K562 (cell line): ENCODE results near the gene LRRC31. TPM values are rescaled to one million over a fixed set of nuclear protein-coding genes. Genes with fewer than 3 reads are reported as not detected.

Experiments used
- ATAC-seq: fragments of 200-7000 bp; cut with Tn5 transposase; 3 replicates; pipeline ENCODE4 v1.9.1; 2020; ENCODE audit warnings: moderate library complexity
- BruUV-seq: library from RNA; stranded (reverse); fragments of 400-500 nt; replicated peaks from 2 replicates; lab custom pipeline; 2021; lab: Mats Ljungman, UMichigan
- CTCF ChIA-PET: fragments of 300-600 bp; formaldehyde crosslinking; extraction: SDS; loops from one replicate; lab custom pipeline; 2021; ENCODE audit warnings: low intra/inter-chr PET ratio; lab: Yijun Ruan, JAX
- POLR2A ChIA-PET: fragments of 300-600, 350-650 bp; sonication (Branson Sonifier 250); formaldehyde crosslinking; extraction: SDS; loops from one replicate; lab custom pipeline; 2021; ENCODE audit warnings: antibody characterized with exemption, inconsistent platforms; lab: Yijun Ruan, JAX
- DNase-seq, 4 experiments: peaks; one replicate each; pipeline versions ENCODE4 v3.0.0 to v3.0.0-alpha.2; 2011 to 2018; ENCODE audit warnings: low spot score in 3 of 4, mixed read lengths in 3 of 4; ENCODE audit errors: extremely low read depth in 1 of 4
- FAIRE-seq: peaks from 2 replicates; lab custom pipeline; 2011; peaks lifted over from hg19 to GRCh38; lab: Jason Lieb, UNC
- H2AFZ ChIP-seq: 2 replicates; pipeline ENCODE4 v1.6.0; 2011; ENCODE audit warnings: low read depth, low read length, control low read depth, inconsistent platforms
- H3K27ac ChIP-seq: fragments of 200-600 bp; 3 replicates; pipeline ENCODE4 v1.8.0; 2011; ENCODE audit warnings: low read depth, mild to moderate bottlenecking, control low read depth, inconsistent platforms, low read length, moderate library complexity, mixed read lengths; ENCODE audit errors: extremely low read depth
- H3K27me3 ChIP-seq, 2 experiments: fragments of 300-600 bp in 1 of 2; 2 replicates in 1 of 2; 3 replicates in 1 of 2; pipeline versions ENCODE4 v1.6.0 to v1.8.0; 2011; ENCODE audit warnings: inconsistent platforms in 2 of 2, low read length in 2 of 2, mild to moderate bottlenecking in 1 of 2, mixed read lengths in 1 of 2, moderate library complexity in 1 of 2; ENCODE audit not compliant: control insufficient read depth in 2 of 2, insufficient read depth in 2 of 2
- H3K36me3 ChIP-seq: fragments of 300-600 bp; 3 replicates; pipeline ENCODE4 v1.8.0; 2011; ENCODE audit warnings: mild to moderate bottlenecking, low read length, inconsistent platforms; ENCODE audit not compliant: control insufficient read depth, insufficient read depth
- H3K4me1 ChIP-seq, 2 experiments: fragments of 200-600 bp in 1 of 2; replicated peaks in 1 of 2; 2 replicates in 1 of 2; 3 replicates in 1 of 2; pipeline versions ENCODE4 v1.5.1 to v1.8.0; 2011; ENCODE audit warnings: inconsistent platforms in 2 of 2, low read length in 2 of 2, mild to moderate bottlenecking in 1 of 2, mixed read lengths in 1 of 2, moderate library complexity in 1 of 2; ENCODE audit not compliant: control insufficient read depth in 2 of 2, insufficient read depth in 2 of 2
- H3K4me2 ChIP-seq: 2 replicates; pipeline ENCODE4 v1.6.1; 2011; ENCODE audit warnings: low read length, control low read depth, inconsistent platforms, mixed read lengths; ENCODE audit not compliant: insufficient read depth
- H3K4me3 ChIP-seq: fragments of 200-600 bp; sonication (generic), shearing (Covaris generic); 2 replicates; pipeline ENCODE4 v1.5.1; 2016; ENCODE audit warnings: control low read depth, inconsistent platforms
- H3K79me2 ChIP-seq: fragments of 200-600 bp; 3 replicates; pipeline ENCODE4 v1.8.0; 2011; ENCODE audit warnings: low read length, inconsistent platforms; ENCODE audit not compliant: control insufficient read depth, insufficient read depth
- H3K9ac ChIP-seq, 2 experiments: 2 replicates each; pipeline versions ENCODE4 v1.6.0 to v1.6.1; 2011; ENCODE audit warnings: low read depth in 2 of 2, low read length in 2 of 2, control low read depth in 1 of 2, inconsistent platforms in 1 of 2, mild to moderate bottlenecking in 1 of 2, mixed read lengths in 1 of 2; ENCODE audit not compliant: insufficient read depth in 1 of 2
- H3K9me1 ChIP-seq: one replicate; pipeline ENCODE4 v1.6.0; 2011; ENCODE audit warnings: inconsistent platforms, mild to moderate bottlenecking, low read length, moderate library complexity; ENCODE audit not compliant: control insufficient read depth, insufficient read depth
- H3K9me3 ChIP-seq: replicated peaks from 2 replicates; pipeline ENCODE4 v1.5.1; 2011; ENCODE audit warnings: low read depth, low read length, inconsistent platforms; ENCODE audit not compliant: control insufficient read depth, insufficient read depth
- H4K20me1 ChIP-seq: replicated peaks from 2 replicates; pipeline ENCODE4 v1.6.1; 2011; ENCODE audit warnings: low read length, inconsistent platforms, mixed read lengths; ENCODE audit not compliant: control insufficient read depth, insufficient read depth
- BACH1 ChIP-seq: fragments of 200-800 bp; sonication (Bioruptor generic); IDR thresholded peaks from 2 replicates; pipeline ENCODE4 v1.6.1; 2016; ENCODE audit warnings: missing genetic modification characterization, missing compliant biosample characterization
- CBX2 ChIP-seq: fragments of 200-600 bp; sonication (generic); IDR thresholded peaks from one replicate; pipeline ENCODE4 v1.6.1; 2012; ENCODE audit warnings: mild to moderate bottlenecking, low read length, inconsistent platforms; ENCODE audit not compliant: insufficient read depth, poor library complexity, severe bottlenecking
- CCNT2 ChIP-seq: IDR thresholded peaks from 2 replicates; pipeline ENCODE4 v1.6.1; 2011; ENCODE audit warnings: borderline replicate concordance, low read depth, mild to moderate bottlenecking, moderate library complexity, mixed read lengths, low read length; ENCODE audit not compliant: insufficient read length; ENCODE audit errors: extremely low read depth
- EGR1 ChIP-seq: fragments of 450-650 bp; conservative IDR thresholded peaks from 2 replicates; pipeline ENCODE4 v1.6.1; 2017; ENCODE audit warnings: mild to moderate bottlenecking
- POLR2AphosphoS2 ChIP-seq: IDR thresholded peaks from 2 replicates; pipeline ENCODE4 v1.6.1; 2012; ENCODE audit warnings: low read length, improper control_type of control experiment
- PPARD ChIP-seq: fragments of 250-450 bp; sonication (Bioruptor Pico); IDR thresholded peaks from 2 replicates; pipeline ENCODE4 v1.8.0; 2022; ENCODE audit warnings: inconsistent platforms, mild to moderate bottlenecking, moderate library complexity
- SLC30A9 ChIP-seq: fragments of 250-450 bp; sonication (Bioruptor Pico); IDR thresholded peaks from 2 replicates; pipeline ENCODE4 v1.8.0; 2022; ENCODE audit warnings: mild to moderate bottlenecking, moderate library complexity
- SMARCC2 ChIP-seq: fragments of 450-650 bp; IDR thresholded peaks from 2 replicates; pipeline ENCODE4 v1.6.1; 2017; ENCODE audit warnings: antibody characterized with exemption, moderate library complexity, mild to moderate bottlenecking, low read depth
- TGIF2 ChIP-seq: sonication (generic); formaldehyde crosslinking; IDR thresholded peaks from 2 replicates; pipeline ENCODE4 v1.8.1; 2022; ENCODE audit warnings: mild to moderate bottlenecking, missing genetic modification reagents, moderate library complexity
- ZNF695 ChIP-seq: fragments of 450-650 bp; formaldehyde crosslinking; IDR thresholded peaks from 2 replicates; pipeline ENCODE4 v1.4.0; 2020; ENCODE audit warnings: mild to moderate bottlenecking, moderate library complexity
- WGBS: fragments of 100-300 bp; shearing (Covaris generic); methylation state at CpG from one replicate; pipeline ENCODE4 v1.1.6; 2016; ENCODE audit warnings: low coverage, mixed read lengths; ENCODE audit not compliant: insufficient coverage; ENCODE audit errors: missing lambda C conversion rate; 5-methylcytosine and 5-hydroxymethylcytosine counted together
- in situ Hi-C: fragments of 300-500 bp; cut with MboI; formaldehyde crosslinking; loops from 4 replicates; pipeline ENCODE4 v1.15.0; 2018; ENCODE audit warnings: inconsistent platforms, mixed read lengths
- intact Hi-C: fragments of 100-400 bp; cut with micrococcal nuclease; formaldehyde crosslinking; loops from 2 replicates; pipeline ENCODE4 v1.14.2; 2022
- polyA plus RNA-seq, 8 experiments: library from polyadenylated mRNA; depleted of rRNA in 4 of 8; stranded (reverse) in 5 of 8; unstranded in 3 of 8; fragments of >200 nt; fragmentation: Nextera tagmentation in 2 of 8; fragmentation: Illumina TruSeq in 1 of 8; extraction: Ambion mirVana in 2 of 8; extraction: Trizol in 1 of 8; gene quantifications; 2 replicates each; pipeline versions ENCODE4 v1.2.1 to v1.2.3, GENCODE V29; 2011 to 2014; ENCODE audit warnings: inconsistent platforms in 1 of 8, missing spikeins in 1 of 8
- total RNA-seq, 7 experiments: library from RNA; depleted of rRNA in 6 of 7; stranded (reverse); fragments of >200 nt in 6 of 7; fragmentation: Illumina TruSeq in 2 of 7; extraction: Trizol in 2 of 7; gene quantifications; 2 replicates each; pipeline versions ENCODE4 v1.2.1 to v1.2.3, GENCODE V29; 2011 to 2021; ENCODE audit warnings: low replicate concordance in 1 of 7
- TF ChIP-seq, protein P1 (sequence below): fragments of 250-450 bp; sonication (Bioruptor Pico); IDR thresholded peaks from 2 replicates; pipeline ENCODE4 v1.5.0; 2021; ENCODE audit warnings: mild to moderate bottlenecking, borderline replicate concordance
- TF ChIP-seq, protein P2 (sequence below): sonication (generic); formaldehyde crosslinking; IDR thresholded peaks from 2 replicates; pipeline ENCODE4 v1.8.0; 2022; ENCODE audit warnings: missing genetic modification reagents, mild to moderate bottlenecking, moderate library complexity, borderline replicate concordance

LRRC31 gene
- total and polyA plus RNA-seq, 9 of the 15 experiments (the other 6 are each of a cell fraction or from before 2014, with no cell fraction given), result not detected

DNA sequence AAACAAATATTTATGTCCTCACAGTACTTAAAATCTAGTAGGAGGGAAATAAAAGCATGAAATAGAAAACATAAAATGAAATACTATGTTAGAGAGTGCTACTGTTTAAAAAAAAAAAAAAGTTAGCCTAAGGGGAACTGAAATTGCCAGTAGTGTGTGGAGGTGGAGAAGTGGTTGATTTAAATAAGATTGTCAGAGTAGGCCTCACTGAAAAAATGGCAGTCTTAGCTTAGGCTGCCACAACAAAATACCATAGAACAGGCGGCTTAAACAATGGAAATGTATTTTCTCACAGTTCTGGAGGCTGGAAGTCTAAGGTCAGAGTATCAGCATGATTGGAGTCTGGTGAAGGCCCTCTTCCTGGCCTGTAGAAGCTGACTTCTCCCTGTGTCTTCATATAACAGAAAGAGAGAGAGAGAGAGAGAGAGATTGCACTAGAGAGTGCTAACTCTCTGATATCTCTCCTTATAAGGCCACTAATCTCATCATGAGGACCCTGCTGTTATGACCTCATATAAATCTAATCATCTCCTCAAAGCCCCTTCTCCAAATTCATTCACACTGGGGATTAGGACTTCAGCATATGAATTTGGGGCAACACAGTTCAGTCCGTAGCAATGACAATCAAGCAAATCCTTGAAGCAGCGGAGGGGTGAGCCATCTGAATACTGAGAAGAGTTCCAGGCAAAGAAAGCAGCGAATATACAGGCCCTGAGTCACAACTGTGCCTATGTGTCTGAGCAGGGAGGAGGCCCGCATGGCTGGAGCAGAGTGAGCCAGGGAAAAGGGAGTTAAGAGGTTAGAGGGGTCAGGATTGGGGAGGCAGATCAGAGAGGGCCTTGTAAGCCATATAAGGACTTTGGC is 33.4 kb downstream of the LRRC31 start:
- Histone ChIP-seq H3K27me3 (peaks cover 0 to 6% of the 10 kb centered on the region in 2 experiments; a peak in 3 of 5 replicates), H2AFZ (peak overlapping the region; percentile 22; the same call in 1 of the 2 replicates), H4K20me1 (no peaks in the 10 kb centered on the region), H3K4me3 (no peak overlapping the region), H3K9me1 (no peaks in the 10 kb centered on the region), H3K79me2 (no peaks in the 10 kb centered on the region), H3K27ac (no peak overlapping the region), H3K9ac (no peak overlapping the region; a peak in 1 of 4 replicates), H3K36me3 (no peaks in the 10 kb centered on the region), H3K9me3 (no peaks in the 10 kb centered on the region), H3K4me2 (no peak overlapping the region), H3K4me1 (no peaks in the 10 kb centered on the region)
- BruUV-seq, result no TSS peak
- in situ Hi-C loops, result no loop called here
- 28% methylated on average over 5 of the region's 5 CpGs for WGBS
- no peak for TF ChIP-seq POLR2AphosphoS2
- no peak for TF ChIP-seq TGIF2 (CRISPR knock-in tag)
- TF ChIP-seq, protein P1, sequence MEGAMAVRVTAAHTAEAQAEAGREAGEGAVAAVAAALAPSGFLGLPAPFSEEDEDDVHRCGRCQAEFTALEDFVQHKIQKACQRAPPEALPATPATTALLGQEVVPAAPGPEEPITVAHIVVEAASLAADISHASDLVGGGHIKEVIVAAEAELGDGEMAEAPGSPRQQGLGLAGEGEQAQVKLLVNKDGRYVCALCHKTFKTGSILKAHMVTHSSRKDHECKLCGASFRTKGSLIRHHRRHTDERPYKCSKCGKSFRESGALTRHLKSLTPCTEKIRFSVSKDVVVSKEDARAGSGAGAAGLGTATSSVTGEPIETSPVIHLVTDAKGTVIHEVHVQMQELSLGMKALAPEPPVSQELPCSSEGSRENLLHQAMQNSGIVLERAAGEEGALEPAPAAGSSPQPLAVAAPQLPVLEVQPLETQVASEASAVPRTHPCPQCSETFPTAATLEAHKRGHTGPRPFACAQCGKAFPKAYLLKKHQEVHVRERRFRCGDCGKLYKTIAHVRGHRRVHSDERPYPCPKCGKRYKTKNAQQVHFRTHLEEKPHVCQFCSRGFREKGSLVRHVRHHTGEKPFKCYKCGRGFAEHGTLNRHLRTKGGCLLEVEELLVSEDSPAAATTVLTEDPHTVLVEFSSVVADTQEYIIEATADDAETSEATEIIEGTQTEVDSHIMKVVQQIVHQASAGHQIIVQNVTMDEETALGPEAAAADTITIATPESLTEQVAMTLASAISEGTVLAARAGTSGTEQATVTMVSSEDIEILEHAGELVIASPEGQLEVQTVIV, result no peak
- TF ChIP-seq SMARCC2, result no peak
- TF ChIP-seq CCNT2, result no peak
- no peak for TF ChIP-seq EGR1
- no peak for TF ChIP-seq ZNF695 (CRISPR knock-in tag)
- no peak for TF ChIP-seq SLC30A9 (CRISPR knock-in tag)
- TF ChIP-seq PPARD (CRISPR knock-in tag), result no peak
- TF ChIP-seq CBX2, result no peak
- TF ChIP-seq, protein P2, sequence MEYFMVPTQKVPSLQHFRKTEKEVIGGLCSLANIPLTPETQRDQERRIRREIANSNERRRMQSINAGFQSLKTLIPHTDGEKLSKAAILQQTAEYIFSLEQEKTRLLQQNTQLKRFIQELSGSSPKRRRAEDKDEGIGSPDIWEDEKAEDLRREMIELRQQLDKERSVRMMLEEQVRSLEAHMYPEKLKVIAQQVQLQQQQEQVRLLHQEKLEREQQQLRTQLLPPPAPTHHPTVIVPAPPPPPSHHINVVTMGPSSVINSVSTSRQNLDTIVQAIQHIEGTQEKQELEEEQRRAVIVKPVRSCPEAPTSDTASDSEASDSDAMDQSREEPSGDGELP (CRISPR knock-in tag), result no peak
- TF ChIP-seq BACH1 (tag), result no peak
- ChIA-PET POLR2A (no interaction called here), CTCF (no interaction called here)
- DNase-seq, result no peak
- FAIRE-seq, result no peak
- intact Hi-C loops, result no loop called here
- peak; percentile 57; the same call in 2 of the 3 replicates for ATAC-seq
